GM19324 (cell line): ENCODE data around the gene SNX8.
"Not testable (repeated sequence)": the region's sequence is repeated elsewhere in the genome, so short reads cannot be mapped to it uniquely, and the experiment has no call there.

Experiments used
- ATAC-seq: cut with Tn5 transposase; IDR thresholded peaks from one replicate; pipeline ENCODE4 v1.9.1; 2021; ENCODE audit warnings: mild to moderate bottlenecking, moderate library complexity; ENCODE audit not compliant: unreplicated experiment, low FRiP score

SNX8 gene

GRCh38 chr7:2314209-2314955, at the start of gene SNX8:
Gene SNX8 (minus strand): TSS chr7:2314441. CDS start chr7:2314421, 20 bp downstream.
- peak; percentile 89 for ATAC-seq

GRCh38 chr7:2362385-2363088, 48.3 kb upstream of the SNX8 start:
- ATAC-seq, result no peak

- ATAC-seq, result no peak
Measured at GRCh38 chr7:2360796-2361195, 46.6 kb upstream of the SNX8 start.

- ATAC-seq, result no peak
Measured at GRCh38 chr7:2359610-2360009, 45.4 kb upstream of the SNX8 start.

- no peak for ATAC-seq
Measured at GRCh38 chr7:2358968-2359527, 44.8 kb upstream of the SNX8 start.

- ATAC-seq, result no peak
Measured at GRCh38 chr7:2357571-2357970, 43.3 kb upstream of the SNX8 start.

- ATAC-seq, result no peak
Measured at GRCh38 chr7:2357165-2357564, 42.9 kb upstream of the SNX8 start.

GRCh38 chr7:2355705-2356008, 41.4 kb upstream of the SNX8 start:
- no peak for ATAC-seq

GRCh38 chr7:2354939-2355704, 40.9 kb upstream of the SNX8 start:
- ATAC-seq, result peak; percentile 5

- peak; percentile 88 for ATAC-seq
Measured at GRCh38 chr7:2354186-2354938, 40.1 kb upstream of the SNX8 start, which contains the start of gene EIF3B. Gene EIF3B (plus strand): TSS chr7:2354827. CDS start chr7:2354922, 95 bp downstream.

- peak; percentile 64 for ATAC-seq
Measured at GRCh38 chr7:2353936-2354185, 39.6 kb upstream of the SNX8 start.

- no peak for ATAC-seq
Measured at GRCh38 chr7:2353113-2353935, 39.1 kb upstream of the SNX8 start.

- ATAC-seq, result no peak
Measured at GRCh38 chr7:2350861-2351260, 36.6 kb upstream of the SNX8 start.

- no peak for ATAC-seq
Measured at GRCh38 chr7:2350055-2350454, 35.8 kb upstream of the SNX8 start.

- ATAC-seq, result not testable (repeated sequence)
Measured at GRCh38 chr7:2347351-2348063, 33.3 kb upstream of the SNX8 start.

- ATAC-seq, result no peak
Measured at GRCh38 chr7:2336626-2337299, 22.5 kb upstream of the SNX8 start.

GRCh38 chr7:2332606-2333231, 18.5 kb upstream of the SNX8 start:
- ATAC-seq, result not testable (repeated sequence)

- ATAC-seq, result no peak
Measured at GRCh38 chr7:2331707-2332106, 17.5 kb upstream of the SNX8 start.
